ENCODE data around the gene ATP8A2. TPM values are rescaled to one million over a fixed set of nuclear protein-coding genes. Genes with fewer than 3 reads are reported as not detected.

Gene ATP8A2
- total and polyA plus RNA-seq, 2 of the 8 experiments (the other 6 are each of a cell fraction or from before 2014, with no cell fraction given), result 2.4 to 8.3 TPM

- Histone ChIP-seq H2AFZ (ENCODE audit: low read length) (no peak overlapping the region), H3K23ac (ENCODE audit: insufficient read length) (no peak overlapping the region), H3K56ac (replicated peaks; ENCODE audit: insufficient read length, low read depth, low read length) (no peak overlapping the region), H3K9ac (replicated peaks in 1 of 4; ENCODE audit: extremely low read depth in 1 of 4, low read depth in 3 of 4, low read length in 3 of 4) (no peak overlapping the region), H3K18ac (ENCODE audit: extremely low read depth, low read length) (no peak overlapping the region), H3K79me2 (ENCODE audit: control insufficient read depth in 1 of 2, insufficient read depth in 2 of 2, low read length in 2 of 2) (no peaks in the 10 kb centered on the region), H3K23me2 (ENCODE audit: low read depth, low read length) (no peaks in the 10 kb centered on the region), H2BK5ac (ENCODE audit: low read depth, low read length) (no peak overlapping the region), H4K5ac (ENCODE audit: insufficient read length, low read depth, low read length) (no peak overlapping the region), H2AK5ac (ENCODE audit: low read depth, low read length) (no peak overlapping the region), H4K8ac (ENCODE audit: extremely low read depth, insufficient read depth, low read length) (no peak overlapping the region), H2BK120ac (replicated peaks; ENCODE audit: low read depth, low read length) (no peak overlapping the region), H3K36me3 (ENCODE audit: control insufficient read depth in 2 of 4, insufficient read depth in 4 of 4, low read length in 3 of 4) (no peaks in the 10 kb centered on the region), H3K4me1 (replicated peaks in 1 of 4; ENCODE audit: control insufficient read depth in 3 of 4, insufficient read depth in 4 of 4, low read length in 3 of 4) (no peaks in the 10 kb centered on the region; a peak in 2 of 7 replicates), H4K91ac (replicated peaks; ENCODE audit: insufficient read length, low read length) (no peak overlapping the region), H3K4me3 (ENCODE audit: extremely low read depth in 1 of 4, insufficient read depth in 2 of 4, low read depth in 3 of 4, low read length in 4 of 4) (no peak overlapping the region), H4K20me1 (replicated peaks in 1 of 2; ENCODE audit: control insufficient read depth in 1 of 2, insufficient read depth in 2 of 2, low read length in 2 of 2) (no peaks in the 10 kb centered on the region), H3K4ac (replicated peaks; ENCODE audit: insufficient read length, low read depth, low read length) (no peak overlapping the region), H2BK20ac (ENCODE audit: low read length) (no peak overlapping the region), H3K27me3 (replicated peaks in 1 of 4; ENCODE audit: control insufficient read depth in 3 of 4, extremely low read depth in 1 of 4, insufficient read depth in 3 of 4, low read length in 3 of 4) (no peaks in the 10 kb centered on the region), H3K4me2 (ENCODE audit: insufficient read depth in 1 of 2, low read depth in 2 of 2, low read length in 2 of 2) (no peak overlapping the region), H2BK15ac (ENCODE audit: low read length) (no peak overlapping the region), H3K14ac (ENCODE audit: insufficient read length) (no peak overlapping the region), H3K9me3 (ENCODE audit: insufficient read depth in 2 of 2, low read depth in 1 of 2, low read length in 1 of 2) (no peaks in the 10 kb centered on the region), H2BK12ac (ENCODE audit: low read depth, low read length) (no peak overlapping the region), H3K79me1 (ENCODE audit: low read depth, low read length) (no peaks in the 10 kb centered on the region; the same call in 1 of the 2 replicates), H3K27ac (ENCODE audit: low read depth, low read length) (no peak overlapping the region)
- no peak for TF ChIP-seq CHD1 (IDR thresholded peaks at IDR 0.05; ENCODE audit: low read depth, low read length)
- WGBS, 2 experiments (ENCODE audit: extremely low coverage in 1 of 2, insufficient coverage in 1 of 2, insufficient read length in 1 of 2, insufficient replicate concordance in 2 of 2, low coverage in 1 of 2, low lambda C conversion rate in 2 of 2, missing lambda C conversion rate in 1 of 2), result 91% methylated on average over 8 of the region's 8 CpGs; no CpG with 5 or more reads in 1 of the 2 experiments
- POLR2A ChIA-PET (ENCODE audit: partially characterized antibody), result no interaction called here
- CTCF ChIA-PET (ENCODE audit: partially characterized antibody), result no interaction called here
- DNase-seq (ENCODE audit: low read depth in 1 of 2, low spot score in 2 of 2) (no peak), FAIRE-seq (no peak)
These were observed 516.3 kb downstream of the ATP8A2 start for GRCh38 chr13:25887962-25888655.

Data from H1 (cell line).